RWPE1 (cell line): ENCODE results near the gene BANF1.

Source experiments
- CTCF ChIA-PET: fragments of 350-600 bp; sonication (Branson Sonifier 250); formaldehyde crosslinking; extraction: SDS; loops from one replicate; lab custom pipeline; 2021; lab: Yijun Ruan, JAX
- POLR2A ChIA-PET: fragments of 400-600 bp; formaldehyde crosslinking; extraction: SDS; loops from one replicate; lab custom pipeline; 2020; ENCODE audit warnings: antibody characterized with exemption; ENCODE audit not compliant: low non-redundant PET; lab: Yijun Ruan, JAX
- DNase-seq: peaks from one replicate; pipeline ENCODE4 v3.0.0; 2012; ENCODE audit warnings: low spot score
- H3K27ac ChIP-seq: fragments of 450-650 bp; 2 replicates; pipeline ENCODE4 v1.5.1; 2017
- CTCF ChIP-seq: fragments of 450-650 bp; conservative IDR thresholded peaks from 2 replicates; pipeline ENCODE4 v1.5.1; 2017; ENCODE audit warnings: low read depth, mild to moderate bottlenecking

The BANF1 gene

DNA sequence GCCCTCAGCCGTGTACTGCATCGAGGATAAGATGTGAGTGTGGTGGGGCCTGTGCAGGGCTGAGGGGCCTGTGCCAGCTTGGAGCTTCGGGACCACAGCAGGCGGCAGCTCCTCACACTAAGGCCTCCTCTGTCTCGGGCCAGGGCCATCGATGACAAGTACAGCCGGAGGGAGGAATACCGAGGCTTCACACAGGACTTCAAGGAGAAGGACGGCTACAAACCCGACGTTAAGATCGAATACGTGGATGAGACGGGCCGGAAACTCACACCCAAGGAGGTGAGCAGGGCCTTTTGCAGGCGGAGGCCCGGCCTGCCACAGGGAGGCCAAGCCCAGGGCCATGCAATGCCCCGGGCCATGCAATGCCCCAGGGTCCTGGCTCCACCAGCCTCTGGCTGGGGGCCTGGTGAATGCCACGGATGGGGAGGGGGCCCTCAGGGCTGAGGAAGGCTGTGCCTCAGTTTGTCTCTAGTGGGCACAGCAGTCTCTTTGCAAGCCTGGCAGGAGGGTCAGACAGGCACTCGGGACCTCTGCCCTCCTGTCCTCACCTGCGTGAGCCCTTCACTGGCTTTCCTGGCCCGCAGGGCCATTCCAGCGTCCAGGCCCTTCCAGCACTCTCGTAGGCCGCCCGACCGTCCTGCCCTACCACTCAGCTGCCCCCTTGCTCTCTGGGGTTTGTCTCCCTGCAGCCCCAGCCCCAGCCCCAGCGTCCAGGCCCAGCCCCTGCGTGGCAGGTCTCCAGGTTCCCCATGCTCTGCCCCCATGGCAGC lies 24.5 kb upstream of the BANF1 start:
- CTCF ChIA-PET: interaction anchor here (0.9 kb wide), 1 partner anchor 93 kb away, joined by 6 read pairs; no protein-coding TSS in a partner anchor
- no peak for TF ChIP-seq CTCF
- peak overlapping the region; percentile 35 for H3K27ac ChIP-seq
- POLR2A ChIA-PET: no interaction called here
- DNase-seq: no peak

GRCh38 chr11:65978391-65979238 lies 23.7 kb upstream of the BANF1 start:
- no peak for TF ChIP-seq CTCF
- DNase-seq: no peak
- ChIA-PET POLR2A (no interaction called here), CTCF (interaction anchor here (0.5 to 0.9 kb wide), 2 partner anchors 94 to 205 kb away, joined by 3 to 6 read pairs; no protein-coding TSS in a partner anchor)
- peak overlapping the region; percentile 38; the same call in 1 of the 2 replicates for H3K27ac ChIP-seq

DNA sequence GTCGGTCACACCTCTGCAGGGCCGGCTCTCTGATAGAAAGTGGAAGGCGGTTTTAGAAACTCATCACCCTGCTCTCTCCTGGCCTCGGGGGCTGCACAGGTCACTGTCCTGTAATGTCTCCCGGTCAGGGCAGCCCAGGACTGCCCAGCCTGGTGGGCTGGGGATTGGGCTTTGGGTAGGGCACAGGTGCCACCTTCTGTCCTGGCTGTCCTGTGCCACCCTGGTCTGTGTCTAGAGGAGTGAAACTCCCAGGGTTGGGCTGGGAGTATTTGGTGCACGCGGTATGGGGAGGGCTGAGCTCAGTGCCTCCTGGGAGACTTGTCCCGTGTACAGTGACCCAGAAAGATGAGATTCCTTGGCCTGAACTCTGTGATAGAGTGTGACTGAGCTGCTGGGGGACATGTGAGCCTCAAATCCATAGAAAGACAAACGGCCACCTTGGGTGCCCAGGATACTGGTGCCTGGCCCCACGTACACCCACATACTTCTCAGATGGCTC lies 23.0 kb upstream of the BANF1 start:
- CTCF ChIA-PET: no interaction called here
- POLR2A ChIA-PET: no interaction called here
- H3K27ac ChIP-seq: peak overlapping the region; percentile 38
- TF ChIP-seq CTCF: no peak
- DNase-seq: no peak

GRCh38 chr11:65981101-65981740 lies 21.1 kb upstream of the BANF1 start:
- POLR2A ChIA-PET: no interaction called here

DNA sequence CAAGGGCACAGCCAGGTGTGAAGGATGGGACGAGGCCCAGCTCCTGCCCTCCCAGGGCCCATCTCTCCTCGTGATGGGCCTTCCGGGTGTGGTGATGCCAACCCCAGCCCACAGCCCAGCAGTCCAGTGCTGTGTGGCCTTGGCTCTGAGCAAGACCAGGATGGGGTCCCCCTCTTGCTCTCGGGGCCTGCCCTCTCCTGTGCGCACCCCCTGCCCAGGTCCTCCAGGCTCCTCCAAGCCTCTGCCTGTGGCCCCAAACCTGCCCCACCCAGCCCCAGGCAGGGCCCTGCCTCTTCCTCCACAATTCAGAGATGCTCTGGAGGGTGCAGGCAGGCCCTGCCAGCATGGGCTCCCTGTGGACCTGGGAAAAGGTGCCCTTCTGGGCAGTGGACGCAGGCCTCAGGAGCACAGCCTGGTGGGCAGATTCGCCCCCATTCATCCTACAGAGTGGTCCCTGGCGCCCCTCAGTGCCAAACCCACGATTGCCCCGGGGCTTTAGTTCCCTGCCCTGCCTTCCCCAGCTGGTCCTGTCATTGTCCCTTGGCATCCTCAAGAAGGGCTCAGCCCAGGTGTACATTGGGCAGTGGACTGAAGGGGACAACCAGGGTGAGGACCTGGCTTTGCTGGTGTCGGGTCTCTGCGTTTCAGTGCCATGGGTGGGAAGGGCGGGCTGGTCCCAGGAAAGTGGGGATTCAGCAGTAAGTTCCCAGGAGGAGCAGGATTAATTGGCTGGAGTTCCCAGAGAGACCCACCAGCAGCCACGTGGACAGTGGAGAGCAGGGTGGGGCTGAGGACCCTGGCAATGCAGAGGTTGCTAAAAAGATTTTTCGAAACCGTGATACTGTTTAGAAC lies 20.1 kb upstream of the BANF1 start:
- DNase-seq: no peak
- H3K27ac ChIP-seq: no peak overlapping the region
- ChIA-PET POLR2A (no interaction called here), CTCF (interaction anchor here (0.6 to 1.3 kb wide), 2 partner anchors 8 to 98 kb away, joined by 3 to 5 read pairs; no protein-coding TSS in a partner anchor)
- no peak for TF ChIP-seq CTCF

More at GRCh38 chr11:65981101-65981740, 21.1 kb upstream of the BANF1 start:
- no peak for TF ChIP-seq CTCF
- no peak for DNase-seq
- CTCF ChIA-PET: interaction anchor here (1.5 kb wide), 1 partner anchor 93 kb away, joined by 3 read pairs; the partner anchor contains the start of gene FIBP
- H3K27ac ChIP-seq: peak overlapping the region; percentile 15; the same call in 1 of the 2 replicates
